Subcutaneous adipose tissue (tissue), 4 donors: ENCODE results near the gene PPP2R5A. TPM values are rescaled to one million over a fixed set of nuclear protein-coding genes. Genes with fewer than 3 reads are reported as not detected.

Experiments used
- total RNA-seq, 4 donors: library from RNA; depleted of rRNA; stranded (reverse); fragments of >200 nt; gene quantifications; one replicate each; pipeline ENCODE4 v1.1.0, GENCODE V29; 2016
- TF ChIP-seq, protein P1 (sequence below): fragments of 450-650 bp; IDR thresholded peaks from one replicate; pipeline ENCODE4 v1.5.1; 2016; ENCODE audit warnings: low read depth, mild to moderate bottlenecking, control low read depth, antibody characterized with exemption, moderate library complexity

Gene PPP2R5A
- total RNA-seq, 4 donors from 2014 or later = 84.5 to 130 (median 106) TPM

DNA sequence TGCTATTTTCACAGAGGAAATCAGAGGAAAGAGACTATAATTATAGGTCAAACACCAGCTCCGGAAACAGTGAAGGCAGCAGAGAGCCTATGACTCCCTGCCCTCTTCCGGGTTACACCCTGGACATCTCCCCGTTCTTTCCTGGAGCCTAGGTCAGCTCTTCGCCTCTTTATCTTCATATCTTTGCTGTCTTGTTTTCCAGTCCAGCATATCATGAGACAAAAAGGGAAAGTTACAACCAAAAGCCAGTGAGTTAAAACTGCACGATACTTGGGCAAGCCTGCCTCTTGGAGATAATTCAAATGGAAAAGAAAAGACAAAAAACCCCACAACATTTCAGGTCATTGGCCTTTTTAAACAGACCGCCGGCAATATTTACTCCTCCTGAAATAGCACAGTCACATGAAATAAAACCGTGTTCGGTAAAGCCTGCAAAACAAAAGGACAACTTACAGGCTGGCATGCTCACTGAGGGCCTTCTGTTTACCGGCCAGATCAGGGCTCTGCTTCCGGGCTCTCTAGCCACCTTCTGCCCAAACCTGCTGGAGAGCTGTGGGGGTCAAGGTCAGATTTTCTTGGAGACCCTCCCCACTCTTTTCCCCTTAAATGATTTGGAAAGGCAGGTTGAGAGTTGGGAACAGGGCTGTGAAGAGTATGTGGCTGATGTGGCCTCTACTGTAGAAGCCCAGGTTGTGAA, 42.8 kb upstream of the PPP2R5A start:
- TF ChIP-seq, protein P1, sequence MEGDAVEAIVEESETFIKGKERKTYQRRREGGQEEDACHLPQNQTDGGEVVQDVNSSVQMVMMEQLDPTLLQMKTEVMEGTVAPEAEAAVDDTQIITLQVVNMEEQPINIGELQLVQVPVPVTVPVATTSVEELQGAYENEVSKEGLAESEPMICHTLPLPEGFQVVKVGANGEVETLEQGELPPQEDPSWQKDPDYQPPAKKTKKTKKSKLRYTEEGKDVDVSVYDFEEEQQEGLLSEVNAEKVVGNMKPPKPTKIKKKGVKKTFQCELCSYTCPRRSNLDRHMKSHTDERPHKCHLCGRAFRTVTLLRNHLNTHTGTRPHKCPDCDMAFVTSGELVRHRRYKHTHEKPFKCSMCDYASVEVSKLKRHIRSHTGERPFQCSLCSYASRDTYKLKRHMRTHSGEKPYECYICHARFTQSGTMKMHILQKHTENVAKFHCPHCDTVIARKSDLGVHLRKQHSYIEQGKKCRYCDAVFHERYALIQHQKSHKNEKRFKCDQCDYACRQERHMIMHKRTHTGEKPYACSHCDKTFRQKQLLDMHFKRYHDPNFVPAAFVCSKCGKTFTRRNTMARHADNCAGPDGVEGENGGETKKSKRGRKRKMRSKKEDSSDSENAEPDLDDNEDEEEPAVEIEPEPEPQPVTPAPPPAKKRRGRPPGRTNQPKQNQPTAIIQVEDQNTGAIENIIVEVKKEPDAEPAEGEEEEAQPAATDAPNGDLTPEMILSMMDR = no peak

DNA sequence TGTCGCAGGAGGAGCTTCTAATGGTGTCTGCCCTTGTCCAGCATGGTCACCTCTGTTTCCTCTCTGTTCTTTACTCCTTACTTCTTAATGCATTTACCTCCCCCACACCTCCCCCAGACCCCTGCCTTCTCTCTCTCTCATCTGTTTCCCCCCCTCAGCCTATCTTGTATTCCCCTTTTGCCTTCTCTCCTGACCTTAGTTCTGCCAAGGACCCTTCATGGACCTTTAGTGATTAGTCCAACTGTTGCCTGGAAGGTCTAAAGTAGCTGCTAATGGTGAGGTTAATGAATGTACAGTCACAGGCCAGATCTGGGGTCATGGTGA, 42.3 kb upstream of the PPP2R5A start:
- TF ChIP-seq, protein P1 = no peak

DNA sequence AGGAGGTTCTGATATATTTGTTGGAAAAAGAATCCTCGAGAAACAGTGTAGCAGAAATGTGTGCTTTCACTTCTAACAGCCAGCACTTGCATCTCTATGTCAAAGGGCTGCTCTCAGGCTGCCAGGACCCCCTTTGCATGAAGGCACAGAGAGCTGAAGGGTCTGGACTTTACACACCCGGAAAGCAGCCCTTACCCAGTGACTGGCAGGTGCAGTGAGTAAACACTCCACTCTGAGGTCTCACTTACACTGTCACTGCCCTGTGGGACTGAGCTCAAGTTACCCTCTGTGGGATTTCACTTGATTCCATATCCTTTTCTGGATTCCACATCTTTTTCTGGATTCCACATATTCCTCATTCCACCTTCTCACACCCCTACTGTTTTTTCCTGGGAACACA, 40.8 kb upstream of the PPP2R5A start:
- TF ChIP-seq, protein P1 = no peak

DNA sequence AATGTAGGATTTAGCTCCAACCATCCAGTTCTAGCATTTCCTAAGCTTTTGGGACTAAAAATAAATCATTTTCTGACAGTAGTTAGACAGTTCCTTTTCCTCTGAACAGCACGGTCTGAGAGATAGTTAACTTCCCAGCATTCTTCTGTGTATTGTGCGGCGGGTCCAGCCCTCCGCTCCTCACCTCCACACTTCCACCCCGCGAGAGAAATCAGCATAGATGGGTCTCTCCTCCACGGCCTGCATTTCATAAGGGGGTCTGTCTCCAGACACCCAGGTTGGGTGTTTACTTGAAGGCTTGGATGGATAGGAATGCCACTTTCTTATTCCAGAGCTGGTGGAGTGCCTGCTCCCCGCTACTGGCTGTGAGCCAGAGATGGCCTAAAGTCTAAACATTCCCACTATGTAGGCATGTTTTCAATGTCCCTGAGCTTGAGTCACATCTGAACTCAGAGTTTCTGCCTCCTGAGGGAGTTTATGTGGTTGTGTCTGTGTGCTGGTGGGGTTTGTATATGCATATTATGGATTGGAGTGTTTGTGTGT, 38.0 kb upstream of the PPP2R5A start:
- TF ChIP-seq, protein P1 = no peak

DNA sequence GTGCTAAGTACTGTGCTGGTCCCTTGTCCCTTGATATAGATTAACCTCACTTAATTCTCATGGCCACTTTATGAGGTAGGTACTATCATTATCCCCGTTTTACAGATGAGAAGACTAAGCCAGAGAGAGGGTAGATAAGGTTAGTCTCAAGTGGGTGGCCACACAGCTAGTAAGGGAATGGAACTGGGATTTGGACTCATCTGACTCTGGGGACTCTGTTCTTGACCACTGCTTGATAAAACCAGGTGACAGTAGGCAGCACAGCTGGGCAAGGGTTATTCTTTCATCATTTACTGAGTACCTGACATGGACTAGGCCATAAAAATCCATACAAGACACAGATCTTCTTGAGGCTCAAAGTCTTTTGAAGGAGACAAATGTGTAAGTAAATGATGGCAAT, 37.2 kb upstream of the PPP2R5A start:
- TF ChIP-seq, protein P1 = no peak

DNA sequence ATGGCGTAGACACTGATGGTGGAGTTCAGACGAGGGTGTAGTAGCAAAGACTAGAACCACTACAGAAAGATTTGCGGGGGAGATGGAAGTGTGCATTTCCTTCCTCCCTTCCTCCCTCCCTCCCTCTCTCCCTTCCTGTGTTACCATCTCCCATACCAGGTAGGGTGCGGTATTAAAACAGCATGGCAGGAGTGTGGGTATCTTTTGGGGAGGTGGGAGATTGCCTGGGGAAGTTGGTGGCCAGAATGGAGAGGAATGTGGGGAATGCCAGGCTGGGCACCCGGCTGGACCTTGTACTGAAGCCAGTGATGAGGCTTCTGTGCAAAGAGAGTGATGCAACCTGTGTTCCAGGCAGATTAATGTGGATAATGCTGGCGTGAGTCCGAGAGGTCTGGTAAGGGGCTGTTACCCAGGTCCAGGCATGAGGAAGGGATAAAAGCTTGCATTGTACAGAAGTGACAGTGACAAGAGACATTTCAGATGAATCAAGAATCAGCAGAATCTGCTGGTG, 30.3 kb upstream of the PPP2R5A start:
- TF ChIP-seq, protein P1 = no peak

DNA sequence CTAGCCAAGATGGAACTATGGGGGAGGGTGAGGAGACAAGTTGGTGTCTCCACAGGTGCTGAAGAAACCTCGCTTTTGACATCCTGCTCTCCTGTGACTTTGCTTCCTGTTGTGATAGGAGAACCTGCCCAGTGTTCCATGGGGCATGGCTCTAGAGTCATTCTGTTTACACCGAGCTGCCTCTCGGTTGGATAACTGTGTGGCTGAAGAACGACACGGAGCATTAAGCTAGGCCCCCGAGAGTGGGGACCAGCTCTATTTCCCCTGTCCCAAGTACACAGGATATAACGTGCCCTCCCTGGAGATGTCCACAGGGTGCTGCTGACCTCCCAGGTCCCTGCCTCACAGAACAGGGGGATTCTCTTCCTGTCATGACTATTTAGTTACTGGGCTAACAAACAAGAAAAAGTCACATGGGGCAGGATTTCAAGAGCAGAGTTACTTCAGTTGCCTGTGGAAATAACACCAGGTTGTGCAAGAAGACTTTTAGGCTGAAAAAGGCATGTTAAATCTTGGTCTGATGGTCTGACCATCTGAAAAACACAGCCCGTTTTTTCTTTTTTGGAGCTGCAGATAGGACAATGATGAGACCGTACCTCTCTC, 29.4 kb upstream of the PPP2R5A start:
- TF ChIP-seq, protein P1 = no peak
